Liver (tissue), 3 donors: ENCODE measurements around the gene PDE4B.

Source experiments
- CTCF ChIP-seq: fragments of 150-350 bp; IDR thresholded peaks from 2 replicates; pipeline ENCODE4 v1.5.1; 2017; ENCODE audit warnings: improper control_type of control experiment, low read depth, low read length; ENCODE audit not compliant: missing input control
- SP1 ChIP-seq: IDR thresholded peaks from 2 replicates; pipeline ENCODE4 v1.6.1; 2018; ENCODE audit warnings: antibody characterized with exemption, mild to moderate bottlenecking
- TAF1 ChIP-seq: conservative IDR thresholded peaks from 2 replicates; pipeline ENCODE4 v1.6.1; 2016; ENCODE audit warnings: antibody characterized with exemption, mild to moderate bottlenecking
- donor health status: healthy.
- donor health status: healthy.

- no peak for TF ChIP-seq TAF1
- no peak for TF ChIP-seq CTCF
- TF ChIP-seq SP1: no peak
Observed at GRCh38 chr1:66069976-66070876, 277.5 kb downstream of the PDE4B start.
